Measurements from ENCODE around the gene MAMLD1. TPM values are rescaled to one million over a fixed set of nuclear protein-coding genes. Genes with fewer than 3 reads are reported as not detected.
A peak's percentile ranks its signal among the peaks of the same experiment; 100 is the strongest.

Gene MAMLD1
- total RNA-seq, 2 donors from 2014 or later = 0.44 to 0.68 TPM

GRCh38 chrX:150512461-150512901 is 149.4 kb downstream of the MAMLD1 start:
- Mint-ChIP-seq H3K36me3 (ENCODE audit: low read depth) (no peaks in the 10 kb centered on the region), H3K9me3 (peaks cover 65% of the 10 kb centered on the region), H3K4me3 (no peak overlapping the region), H3K4me1 (peaks cover 9% of the 10 kb centered on the region), H3K27me3 (ENCODE audit: insufficient read depth) (no peaks in the 10 kb centered on the region), H3K27ac (no peak overlapping the region)
- H3K27me3 ChIP-seq (ENCODE audit: control insufficient read depth, insufficient read depth, low read length, poor library complexity, severe bottlenecking) = no peaks in the 10 kb centered on the region
- H3K4me1 ChIP-seq (ENCODE audit: control insufficient read depth, insufficient read depth, low read length) = no peaks in the 10 kb centered on the region
- H3K4me3 ChIP-seq (ENCODE audit: low read length) = no peak overlapping the region
- H3K36me3 ChIP-seq (ENCODE audit: control insufficient read depth, insufficient read depth, low read length) = no peaks in the 10 kb centered on the region
- no peaks in the 10 kb centered on the region for H3K9me3 ChIP-seq (ENCODE audit: control insufficient read depth, low read length)
- WGBS, 2 experiments (ENCODE audit: insufficient coverage in 1 of 2, insufficient read length in 1 of 2) = 89 to 100% methylated on average over 1 to 14 of the region's 14 CpGs
- TF ChIP-seq CTCF (conservative IDR thresholded peaks at IDR 0.05) = peak; percentile 20
- H3K9ac ChIP-seq (ENCODE audit: extremely low read depth, low read length, poor library complexity, severe bottlenecking) = no peak overlapping the region
- DNase-seq = no peak
- no peak overlapping the region for H3K27ac ChIP-seq (ENCODE audit: low read depth, low read length)

GRCh38 chrX:150513544-150513943 is 150.4 kb downstream of the MAMLD1 start:
- no peaks in the 10 kb centered on the region for H3K36me3 ChIP-seq (ENCODE audit: control insufficient read depth, insufficient read depth, low read length)
- Mint-ChIP-seq H3K27me3 (ENCODE audit: insufficient read depth) (no peaks in the 10 kb centered on the region), H3K9me3 (peaks cover 64% of the 10 kb centered on the region), H3K27ac (no peak overlapping the region), H3K4me1 (peaks cover 15% of the 10 kb centered on the region), H3K4me3 (no peak overlapping the region), H3K36me3 (ENCODE audit: low read depth) (no peaks in the 10 kb centered on the region)
- no peak overlapping the region for H3K4me3 ChIP-seq (ENCODE audit: low read length)
- no peaks in the 10 kb centered on the region for H3K9me3 ChIP-seq (ENCODE audit: control insufficient read depth, low read length)
- peak; percentile 29 for TF ChIP-seq CTCF (conservative IDR thresholded peaks at IDR 0.05)
- WGBS, 2 experiments (ENCODE audit: insufficient coverage in 1 of 2, insufficient read length in 1 of 2) = 60 to 83% methylated on average over 2 to 9 of the region's 9 CpGs
- no peak overlapping the region for H3K9ac ChIP-seq (ENCODE audit: extremely low read depth, low read length, poor library complexity, severe bottlenecking)
- no peaks in the 10 kb centered on the region for H3K4me1 ChIP-seq (ENCODE audit: control insufficient read depth, insufficient read depth, low read length)
- H3K27me3 ChIP-seq (ENCODE audit: control insufficient read depth, insufficient read depth, low read length, poor library complexity, severe bottlenecking) = no peaks in the 10 kb centered on the region
- no peak overlapping the region for H3K27ac ChIP-seq (ENCODE audit: low read depth, low read length)
- DNase-seq = no peak

GRCh38 chrX:150514462-150514861 is 151.3 kb downstream of the MAMLD1 start:
- no peaks in the 10 kb centered on the region for H3K36me3 ChIP-seq (ENCODE audit: control insufficient read depth, insufficient read depth, low read length)
- no peak overlapping the region for H3K4me3 ChIP-seq (ENCODE audit: low read length)
- H3K9me3 ChIP-seq (ENCODE audit: control insufficient read depth, low read length) = no peaks in the 10 kb centered on the region
- H3K4me1 Mint-ChIP-seq = peaks cover 10% of the 10 kb centered on the region
- no peaks in the 10 kb centered on the region for H3K27me3 Mint-ChIP-seq (ENCODE audit: insufficient read depth)
- H3K9me3 Mint-ChIP-seq = peaks cover 64% of the 10 kb centered on the region
- no peak overlapping the region for H3K27ac ChIP-seq (ENCODE audit: low read depth, low read length)
- no peak for DNase-seq
- no peaks in the 10 kb centered on the region for H3K4me1 ChIP-seq (ENCODE audit: control insufficient read depth, insufficient read depth, low read length)
- no peak overlapping the region for H3K4me3 Mint-ChIP-seq
- H3K36me3 Mint-ChIP-seq (ENCODE audit: low read depth) = no peaks in the 10 kb centered on the region
- H3K27me3 ChIP-seq (ENCODE audit: control insufficient read depth, insufficient read depth, low read length, poor library complexity, severe bottlenecking) = no peaks in the 10 kb centered on the region
- no peak overlapping the region for H3K27ac Mint-ChIP-seq
- H3K9ac ChIP-seq (ENCODE audit: extremely low read depth, low read length, poor library complexity, severe bottlenecking) = no peak overlapping the region
- TF ChIP-seq CTCF (conservative IDR thresholded peaks at IDR 0.05) = no peak
- 93 to 100% methylated on average over 1 to 4 of the region's 4 CpGs for WGBS, 2 experiments (ENCODE audit: insufficient coverage in 1 of 2, insufficient read length in 1 of 2)

Measured in endodermal cell (in vitro differentiated cells).